GM20000 (cell line): Measurements from ENCODE around the gene ARHGAP32.

Experiments
- DNase-seq: peaks from one replicate; pipeline ENCODE4 v3.0.0; 2012; ENCODE audit warnings: low spot score
- TF ChIP-seq, protein P1 (sequence below): IDR thresholded peaks from 2 replicates; pipeline ENCODE4 v1.5.1; 2012; ENCODE audit warnings: mild to moderate bottlenecking, control low read depth; ENCODE audit errors: extremely low read depth, missing control alignments

ARHGAP32 gene

DNA sequence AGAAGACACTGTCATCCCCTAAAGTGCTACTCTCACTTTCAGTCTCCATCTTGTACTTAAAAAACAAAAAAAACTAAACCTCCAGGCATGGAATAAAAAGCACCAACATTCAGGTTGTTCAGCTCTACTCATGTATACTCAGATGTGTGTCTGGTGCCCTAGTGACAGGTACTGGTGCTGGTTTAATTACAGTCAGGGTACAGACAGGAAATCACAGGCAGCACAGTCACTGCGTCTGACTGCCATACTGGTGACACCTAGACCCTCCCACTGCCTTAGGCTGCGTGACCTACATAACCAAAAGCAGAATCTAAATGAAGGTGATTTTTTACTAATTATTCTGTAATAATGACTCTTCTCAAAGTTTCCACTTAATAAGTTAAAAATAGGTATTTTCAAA lies at the start of gene ARHGAP32:
Gene ARHGAP32 (minus strand): TSS at position 176 of the 400 bp plus-strand sequence. CDS start 127 bp downstream, at position 49.
- TF ChIP-seq, protein P1, sequence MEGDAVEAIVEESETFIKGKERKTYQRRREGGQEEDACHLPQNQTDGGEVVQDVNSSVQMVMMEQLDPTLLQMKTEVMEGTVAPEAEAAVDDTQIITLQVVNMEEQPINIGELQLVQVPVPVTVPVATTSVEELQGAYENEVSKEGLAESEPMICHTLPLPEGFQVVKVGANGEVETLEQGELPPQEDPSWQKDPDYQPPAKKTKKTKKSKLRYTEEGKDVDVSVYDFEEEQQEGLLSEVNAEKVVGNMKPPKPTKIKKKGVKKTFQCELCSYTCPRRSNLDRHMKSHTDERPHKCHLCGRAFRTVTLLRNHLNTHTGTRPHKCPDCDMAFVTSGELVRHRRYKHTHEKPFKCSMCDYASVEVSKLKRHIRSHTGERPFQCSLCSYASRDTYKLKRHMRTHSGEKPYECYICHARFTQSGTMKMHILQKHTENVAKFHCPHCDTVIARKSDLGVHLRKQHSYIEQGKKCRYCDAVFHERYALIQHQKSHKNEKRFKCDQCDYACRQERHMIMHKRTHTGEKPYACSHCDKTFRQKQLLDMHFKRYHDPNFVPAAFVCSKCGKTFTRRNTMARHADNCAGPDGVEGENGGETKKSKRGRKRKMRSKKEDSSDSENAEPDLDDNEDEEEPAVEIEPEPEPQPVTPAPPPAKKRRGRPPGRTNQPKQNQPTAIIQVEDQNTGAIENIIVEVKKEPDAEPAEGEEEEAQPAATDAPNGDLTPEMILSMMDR, result no peak

DNA sequence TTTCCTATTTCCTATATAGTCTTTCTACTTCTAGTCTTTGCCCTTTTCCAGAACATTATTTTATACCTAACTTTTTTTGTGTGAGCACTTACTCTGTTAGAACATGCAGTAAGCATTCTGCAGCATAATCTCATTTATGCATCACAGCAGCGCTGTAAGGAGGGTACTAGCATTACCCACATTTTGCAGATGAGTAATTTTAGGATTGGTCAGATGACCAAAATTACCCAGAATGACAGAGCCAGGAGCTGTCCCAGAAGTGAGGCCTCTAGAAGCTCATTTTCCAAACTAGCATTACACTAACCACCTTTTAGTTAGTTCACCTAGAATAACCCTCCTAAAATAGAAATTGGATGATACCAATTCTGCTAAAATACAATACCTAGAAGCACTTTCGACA lies 47.1 kb upstream of the ARHGAP32 start:
- DNase-seq, result no peak

More for the DNA sequence above, at the start of gene ARHGAP32:
- DNase-seq, result no peak

DNA sequence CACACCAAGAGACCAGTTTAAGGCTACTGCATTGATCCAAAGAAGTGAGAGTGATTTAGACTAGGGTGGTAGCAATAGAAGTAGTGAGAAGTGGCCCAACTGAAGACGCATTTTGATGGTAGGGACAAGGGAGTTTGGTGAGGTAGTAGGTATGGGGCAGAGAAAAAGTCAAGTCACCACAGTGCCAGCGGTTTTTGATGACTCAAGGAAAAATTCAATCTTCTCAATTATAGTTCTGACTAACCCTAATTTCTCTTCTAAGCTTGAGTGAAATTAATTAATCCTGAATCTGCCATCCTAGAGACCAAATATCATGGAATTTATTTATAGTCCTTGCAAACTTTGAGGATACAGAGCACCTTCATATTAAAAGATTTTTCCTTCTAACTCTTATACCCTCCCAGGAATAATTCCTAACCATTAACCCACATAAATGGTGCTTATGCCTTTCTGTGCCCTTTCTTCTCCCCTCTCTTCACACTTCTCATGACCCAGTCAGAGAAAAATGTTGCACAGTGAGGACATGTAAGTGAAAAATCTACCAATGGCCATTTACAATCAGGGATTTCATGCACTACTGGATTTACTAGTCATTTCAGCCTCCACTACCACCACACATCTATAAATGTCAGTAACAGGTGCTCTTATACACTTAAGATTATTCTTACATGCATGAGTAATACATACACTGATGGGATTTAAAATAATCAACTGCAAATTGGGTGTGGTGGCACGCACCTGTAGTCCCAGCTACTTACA lies 45.9 kb upstream of the ARHGAP32 start:
- DNase-seq, result no peak
- TF ChIP-seq, protein P1, result no peak

More for the DNA sequence above, 47.1 kb upstream of the ARHGAP32 start:
- TF ChIP-seq, protein P1, result no peak

DNA sequence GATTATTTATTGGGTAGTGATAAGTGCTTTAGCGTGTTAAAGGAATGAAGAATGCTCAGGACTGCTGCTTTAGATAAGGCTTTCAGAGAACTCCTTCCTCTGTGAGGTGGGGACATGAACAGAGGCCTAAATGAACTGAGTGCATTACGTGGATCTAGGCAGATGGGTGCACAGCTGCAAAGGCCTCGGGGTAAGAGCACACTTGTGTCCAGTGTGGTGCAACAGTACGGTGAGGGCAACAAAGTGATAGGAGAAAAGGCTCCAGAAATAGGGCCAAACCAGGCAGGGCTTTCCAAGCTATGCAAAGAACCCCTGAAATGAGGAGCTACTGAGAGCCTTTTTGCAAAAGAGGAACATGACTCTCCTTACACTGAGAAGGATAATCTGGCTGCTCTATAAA lies 45.3 kb upstream of the ARHGAP32 start:
- TF ChIP-seq, protein P1, result no peak
- no peak for DNase-seq

DNA sequence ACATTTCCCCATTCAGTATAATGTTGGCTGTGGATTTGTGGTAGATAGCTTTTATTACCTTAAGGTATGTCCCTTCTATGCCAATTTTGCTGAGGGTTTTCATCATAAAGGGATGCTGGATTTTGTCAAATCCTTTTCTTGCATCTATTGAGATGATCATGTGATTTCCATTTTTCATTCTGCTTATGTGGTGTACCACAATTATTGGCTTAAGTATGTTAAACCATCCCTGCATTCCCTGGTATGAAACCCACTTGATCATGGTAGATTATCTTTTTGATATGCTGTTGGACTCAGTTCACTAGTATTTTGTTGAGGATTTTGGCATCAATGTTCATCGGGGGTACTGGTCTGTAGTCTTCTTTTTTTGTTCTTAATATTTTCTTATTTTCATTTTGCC lies 44.7 kb upstream of the ARHGAP32 start:
- no peak for DNase-seq
- TF ChIP-seq, protein P1, result no peak

DNA sequence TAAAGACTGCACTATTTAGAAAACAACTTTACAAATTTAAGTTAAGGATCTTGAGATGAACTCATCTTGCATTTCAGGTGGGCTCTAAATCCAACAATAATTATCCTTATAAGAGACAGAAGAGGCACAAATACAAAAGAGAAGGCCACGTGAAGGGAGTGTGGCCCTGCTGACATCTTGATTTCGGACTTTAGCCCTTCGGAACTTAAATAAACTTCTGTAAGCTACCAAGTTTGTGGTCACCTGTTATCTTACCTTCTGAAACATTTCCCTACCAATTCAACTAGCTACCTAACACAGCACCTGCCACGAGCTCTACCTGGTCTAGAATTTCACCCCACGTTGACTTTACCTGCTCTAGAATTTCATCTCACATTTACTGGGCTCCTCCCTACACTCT lies 42.9 kb upstream of the ARHGAP32 start:
- no peak for DNase-seq
- TF ChIP-seq, protein P1, result no peak

DNA sequence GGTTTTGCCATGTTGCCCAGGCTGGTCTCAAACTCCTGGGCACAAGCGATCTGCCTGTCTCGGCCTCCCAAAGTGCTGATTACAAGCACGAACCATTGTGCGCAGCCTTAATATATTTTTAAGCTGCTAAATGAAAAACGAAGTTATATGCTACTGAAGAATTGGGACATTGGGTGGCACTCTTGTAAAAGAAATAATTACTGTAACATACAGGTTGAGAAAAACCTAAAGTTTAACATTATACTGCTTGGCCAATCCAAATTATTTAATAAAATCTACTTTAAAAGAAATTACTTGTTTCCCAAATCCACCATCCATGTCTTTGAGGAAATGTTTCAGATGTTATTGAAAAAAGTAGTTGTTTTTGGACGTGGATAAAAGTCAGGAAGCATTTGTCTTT lies 37.9 kb upstream of the ARHGAP32 start:
- no peak for DNase-seq
- TF ChIP-seq, protein P1, result no peak
